ENCODE data around the gene BMX. TPM values are rescaled to one million over a fixed set of nuclear protein-coding genes. Genes with fewer than 3 reads are reported as not detected.

Gene BMX
- total RNA-seq, 1 experiment from 2014 or later: not detected

DNA sequence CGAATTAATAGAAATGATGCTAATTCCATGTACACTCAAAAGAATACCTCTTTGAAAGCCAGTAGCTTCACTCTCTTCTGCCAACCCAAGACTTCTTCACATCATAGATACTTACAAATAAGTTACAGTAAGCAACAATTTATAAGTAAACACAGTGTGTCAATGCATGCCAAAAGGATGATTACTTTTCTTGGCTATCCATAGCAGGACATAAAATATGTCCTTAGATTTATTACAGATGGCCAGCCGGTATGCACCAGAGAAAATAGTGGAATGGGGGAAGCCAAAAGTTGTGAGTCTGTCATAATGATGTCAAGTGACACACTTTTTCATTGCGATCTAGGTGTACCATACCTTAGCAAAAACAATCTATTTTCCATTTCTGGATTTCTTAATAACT, 631 bp upstream of the BMX start:
- H3K14ac ChIP-seq (ENCODE audit: insufficient read depth, low read length): no peak overlapping the region
- H2BK12ac ChIP-seq (ENCODE audit: insufficient read length, low read depth, low read length): no peak overlapping the region
- Mint-ChIP-seq H3K9me3 (no peaks in the 10 kb centered on the region), H3K4me1 (peaks cover 4 to 6% of the 10 kb centered on the region in 2 experiments), H3K36me3 (ENCODE audit: insufficient read depth in 1 of 3, low read depth in 3 of 3) (no peaks in the 10 kb centered on the region), H3K27ac (no peak overlapping the region), H3K27me3 (ENCODE audit: low read depth) (no peaks in the 10 kb centered on the region; the same call in 1 of the 2 replicates), H3K4me3 (no peak overlapping the region)
- WGBS (ENCODE audit: extremely low coverage, insufficient read length, low lambda C conversion rate): no CpG with 5 or more reads among the region's 3 CpGs
- no peak overlapping the region for H3K23ac ChIP-seq (ENCODE audit: insufficient read length, low read depth, low read length)
- H2BK5ac ChIP-seq (ENCODE audit: insufficient read length, low read length): no peak overlapping the region
- H3K18ac ChIP-seq (ENCODE audit: insufficient read length, low read depth, low read length): no peak overlapping the region
- H3K4me2 ChIP-seq (ENCODE audit: insufficient read depth, insufficient read length, low read length): no peak overlapping the region
- no peak overlapping the region for H3T11ph ChIP-seq (ENCODE audit: low read length)
- no peaks in the 10 kb centered on the region for H3K9me3 ChIP-seq (ENCODE audit: control insufficient read depth, low read depth, low read length)
- H4K8ac ChIP-seq (replicated peaks; ENCODE audit: insufficient read length, low read depth, low read length): no peak overlapping the region
- H4K20me1 ChIP-seq (ENCODE audit: control insufficient read depth, insufficient read depth, insufficient read length): no peaks in the 10 kb centered on the region
- no peaks in the 10 kb centered on the region for H3K23me2 ChIP-seq (ENCODE audit: insufficient read length, low read depth, low read length, poor library complexity, severe bottlenecking)
- H4K91ac ChIP-seq (ENCODE audit: insufficient read length, low read depth, low read length): no peak overlapping the region
- no peak overlapping the region for H3K27ac ChIP-seq (ENCODE audit: insufficient read length, low read depth, low read length)
- H2AFZ ChIP-seq (ENCODE audit: low read length): no peak overlapping the region
- H2BK20ac ChIP-seq (ENCODE audit: low read depth, low read length, poor library complexity, severe bottlenecking): no peak overlapping the region
- H2AK5ac ChIP-seq (ENCODE audit: insufficient read length, low read length): no peak overlapping the region
- H3K4ac ChIP-seq (ENCODE audit: low read depth, low read length): no peak overlapping the region
- no peaks in the 10 kb centered on the region for H3K4me1 ChIP-seq (ENCODE audit: insufficient read depth, low read length)
- no peak for DNase-seq
- H2BK15ac ChIP-seq (ENCODE audit: low read depth, low read length): no peak overlapping the region
- no peak overlapping the region for H4K5ac ChIP-seq (ENCODE audit: insufficient read length, low read depth, low read length)
- H3K27me3 ChIP-seq (ENCODE audit: insufficient read depth, low read length): no peaks in the 10 kb centered on the region
- TF ChIP-seq, protein P1, sequence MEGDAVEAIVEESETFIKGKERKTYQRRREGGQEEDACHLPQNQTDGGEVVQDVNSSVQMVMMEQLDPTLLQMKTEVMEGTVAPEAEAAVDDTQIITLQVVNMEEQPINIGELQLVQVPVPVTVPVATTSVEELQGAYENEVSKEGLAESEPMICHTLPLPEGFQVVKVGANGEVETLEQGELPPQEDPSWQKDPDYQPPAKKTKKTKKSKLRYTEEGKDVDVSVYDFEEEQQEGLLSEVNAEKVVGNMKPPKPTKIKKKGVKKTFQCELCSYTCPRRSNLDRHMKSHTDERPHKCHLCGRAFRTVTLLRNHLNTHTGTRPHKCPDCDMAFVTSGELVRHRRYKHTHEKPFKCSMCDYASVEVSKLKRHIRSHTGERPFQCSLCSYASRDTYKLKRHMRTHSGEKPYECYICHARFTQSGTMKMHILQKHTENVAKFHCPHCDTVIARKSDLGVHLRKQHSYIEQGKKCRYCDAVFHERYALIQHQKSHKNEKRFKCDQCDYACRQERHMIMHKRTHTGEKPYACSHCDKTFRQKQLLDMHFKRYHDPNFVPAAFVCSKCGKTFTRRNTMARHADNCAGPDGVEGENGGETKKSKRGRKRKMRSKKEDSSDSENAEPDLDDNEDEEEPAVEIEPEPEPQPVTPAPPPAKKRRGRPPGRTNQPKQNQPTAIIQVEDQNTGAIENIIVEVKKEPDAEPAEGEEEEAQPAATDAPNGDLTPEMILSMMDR (conservative IDR thresholded peaks at IDR 0.05): no peak
- no peak overlapping the region for H2BK120ac ChIP-seq (ENCODE audit: low read depth, low read length, poor library complexity, severe bottlenecking)
- no peaks in the 10 kb centered on the region for H3K79me2 ChIP-seq (ENCODE audit: insufficient read depth, low read length)
- H3K9ac ChIP-seq (ENCODE audit: extremely low read depth, insufficient read length, low read length): no peak overlapping the region
- H3K79me1 ChIP-seq (ENCODE audit: insufficient read depth, low read depth, low read length, poor library complexity, severe bottlenecking): no peaks in the 10 kb centered on the region
- H3K56ac ChIP-seq (ENCODE audit: insufficient read length, low read depth, low read length): no peak overlapping the region

Measured in H9 (cell line).